GM12865 (cell line): ENCODE data around the gene CELF2.

Experiments
- DNase-seq: peaks from one replicate; pipeline ENCODE4 v3.0.0; 2010; ENCODE audit warnings: low read depth
- H3K4me3 ChIP-seq: 2 replicates; pipeline ENCODE4 v1.5.1; 2011; ENCODE audit warnings: mild to moderate bottlenecking, low read depth, low read length, control low read depth
- CTCF ChIP-seq: IDR thresholded peaks from 2 replicates; pipeline ENCODE4 v1.5.1; 2011; ENCODE audit warnings: low read length, control low read depth, low read depth, inconsistent platforms; ENCODE audit not compliant: insufficient read depth; ENCODE audit errors: missing control alignments

Gene CELF2

GRCh38 chr10:11301571-11302111, 284.0 kb downstream of the CELF2 start:
- DNase-seq: no peak
- no peak for TF ChIP-seq CTCF

GRCh38 chr10:11302181-11302580, 284.5 kb downstream of the CELF2 start:
- DNase-seq: no peak
- no peak for TF ChIP-seq CTCF
- H3K4me3 ChIP-seq: no peak overlapping the region

More at GRCh38 chr10:11301571-11302111, 284.0 kb downstream of the CELF2 start:
- H3K4me3 ChIP-seq: no peak overlapping the region

GRCh38 chr10:11303361-11304170, 285.9 kb downstream of the CELF2 start:
- H3K4me3 ChIP-seq: no peak overlapping the region
- no peak for DNase-seq
- no peak for TF ChIP-seq CTCF

GRCh38 chr10:11304906-11305585, 287.4 kb downstream of the CELF2 start:
- DNase-seq: no peak
- TF ChIP-seq CTCF: no peak
- no peak overlapping the region for H3K4me3 ChIP-seq

- no peak for TF ChIP-seq CTCF
- H3K4me3 ChIP-seq: no peak overlapping the region
- no peak for DNase-seq
These were observed 288.3 kb downstream of the CELF2 start for GRCh38 chr10:11305825-11306593.

- H3K4me3 ChIP-seq: no peak overlapping the region
- no peak for TF ChIP-seq CTCF
These were observed 289.3 kb downstream of the CELF2 start for GRCh38 chr10:11307004-11307403.

More at GRCh38 chr10:11307004-11307403, 289.3 kb downstream of the CELF2 start:
- no peak for DNase-seq
